Measurements from ENCODE around the gene VAC14. TPM values are rescaled to one million over a fixed set of nuclear protein-coding genes. Genes with fewer than 3 reads are reported as not detected.

Gene VAC14
- total RNA-seq, 1 experiment from 2014 or later, result 49.9 TPM

GRCh38 chr16:70703835-70704381, 97.0 kb downstream of the VAC14 start:
- no peak overlapping the region for H3K23ac ChIP-seq (ENCODE audit: insufficient read length, low read depth, low read length)
- no peak overlapping the region for H4K8ac ChIP-seq (replicated peaks; ENCODE audit: insufficient read length, low read depth, low read length)
- no peak overlapping the region for H3K56ac ChIP-seq (ENCODE audit: insufficient read length, low read depth, low read length)
- H2BK15ac ChIP-seq (ENCODE audit: low read depth, low read length), result no peak overlapping the region
- no peak overlapping the region for H4K91ac ChIP-seq (ENCODE audit: insufficient read length, low read depth, low read length)
- DNase-seq, result no peak
- no peak overlapping the region for H3K27ac ChIP-seq (ENCODE audit: insufficient read length, low read depth, low read length)
- no peak overlapping the region for H3K4me2 ChIP-seq (ENCODE audit: insufficient read depth, insufficient read length, low read length)
- H3K9ac ChIP-seq (ENCODE audit: extremely low read depth, insufficient read length, low read length), result no peak overlapping the region
- Mint-ChIP-seq H3K9me3 (no peaks in the 10 kb centered on the region; a peak in 1 of 5 replicates), H3K27me3 (ENCODE audit: low read depth) (no peaks in the 10 kb centered on the region; the same call in 1 of the 2 replicates), H3K4me3 (no peak overlapping the region; a peak in 1 of 5 replicates), H3K4me1 (peaks cover 37 to 43% of the 10 kb centered on the region in 2 experiments), H3K27ac (peak overlapping the region in 1 of 3 experiments; percentile 18; a peak in 1 of 7 replicates), H3K36me3 (ENCODE audit: insufficient read depth in 1 of 3, low read depth in 3 of 3) (peaks cover 4 to 15% (median 11%) of the 10 kb centered on the region in 3 experiments; a peak in 4 of 7 replicates)
- no peak overlapping the region for H2AFZ ChIP-seq (ENCODE audit: low read length)
- H2AK5ac ChIP-seq (ENCODE audit: insufficient read length, low read length), result no peak overlapping the region
- no CpG with 5 or more reads among the region's 6 CpGs for WGBS (ENCODE audit: extremely low coverage, insufficient read length, low lambda C conversion rate)
- H3T11ph ChIP-seq (ENCODE audit: low read length), result no peak overlapping the region
- H4K5ac ChIP-seq (ENCODE audit: insufficient read length, low read depth, low read length), result no peak overlapping the region
- H3K4me1 ChIP-seq (ENCODE audit: insufficient read depth, low read length), result peaks cover 2% of the 10 kb centered on the region; the same call in 1 of the 2 replicates
- no peak overlapping the region for H3K4ac ChIP-seq (ENCODE audit: low read depth, low read length)
- H3K9me3 ChIP-seq (ENCODE audit: control insufficient read depth, low read depth, low read length), result no peaks in the 10 kb centered on the region
- no peaks in the 10 kb centered on the region for H3K23me2 ChIP-seq (ENCODE audit: insufficient read length, low read depth, low read length, poor library complexity, severe bottlenecking)
- H2BK120ac ChIP-seq (ENCODE audit: low read depth, low read length, poor library complexity, severe bottlenecking), result no peak overlapping the region
- no peak overlapping the region for H3K18ac ChIP-seq (ENCODE audit: insufficient read length, low read depth, low read length)
- no peaks in the 10 kb centered on the region for H3K79me2 ChIP-seq (ENCODE audit: insufficient read depth, low read length)
- H3K14ac ChIP-seq (ENCODE audit: insufficient read depth, low read length), result no peak overlapping the region
- H2BK20ac ChIP-seq (ENCODE audit: low read depth, low read length, poor library complexity, severe bottlenecking), result no peak overlapping the region
- H3K27me3 ChIP-seq (ENCODE audit: insufficient read depth, low read length), result no peaks in the 10 kb centered on the region
- H2BK5ac ChIP-seq (ENCODE audit: insufficient read length, low read length), result no peak overlapping the region
- H2BK12ac ChIP-seq (ENCODE audit: insufficient read length, low read depth, low read length), result no peak overlapping the region
- H4K20me1 ChIP-seq (ENCODE audit: control insufficient read depth, insufficient read depth, insufficient read length), result no peaks in the 10 kb centered on the region
- TF ChIP-seq CTCF (conservative IDR thresholded peaks at IDR 0.05), result no peak
- H3K79me1 ChIP-seq (ENCODE audit: insufficient read depth, low read depth, low read length, poor library complexity, severe bottlenecking), result no peaks in the 10 kb centered on the region
